Hepatocyte (in vitro differentiated cells): ENCODE data around the gene SH3RF3. TPM values are rescaled to one million over a fixed set of nuclear protein-coding genes. Genes with fewer than 3 reads are reported as not detected.
A peak's percentile ranks its signal among the peaks of the same experiment; 100 is the strongest.

Source experiments
- DNase-seq: peaks from one replicate; pipeline ENCODE4 v3.0.0-alpha.2; 2016; ENCODE audit warnings: low spot score
- H2AFZ ChIP-seq: fragments of 200-600 bp; sonication (generic); 2 replicates; pipeline ENCODE4 v1.6.0; 2016; ENCODE audit warnings: antibody characterized with exemption, mild to moderate bottlenecking
- H3K27ac ChIP-seq: fragments of 200-600 bp; sonication (generic); 2 replicates; pipeline ENCODE4 v1.5.1; 2016; ENCODE audit warnings: mild to moderate bottlenecking
- H3K27me3 ChIP-seq: fragments of 200-600 bp; sonication (generic); 2 replicates; pipeline ENCODE4 v1.6.1; 2016
- H3K36me3 ChIP-seq: fragments of 200-600 bp; sonication (generic); replicated peaks from 2 replicates; pipeline ENCODE4 v1.5.1; 2016; ENCODE audit warnings: low read depth; ENCODE audit not compliant: insufficient read depth
- H3K4me1 ChIP-seq: fragments of 200-600 bp; sonication (generic); 2 replicates; pipeline ENCODE4 v1.5.1; 2016; ENCODE audit warnings: mild to moderate bottlenecking, moderate library complexity; ENCODE audit not compliant: insufficient read depth
- H3K4me2 ChIP-seq: fragments of 200-600 bp; sonication (generic); 2 replicates; pipeline ENCODE4 v1.6.0; 2016
- H3K4me3 ChIP-seq: fragments of 200-600 bp; sonication (generic); 2 replicates; pipeline ENCODE4 v1.5.1; 2016; ENCODE audit warnings: mild to moderate bottlenecking
- H3K79me2 ChIP-seq: fragments of 200-600 bp; sonication (generic); 2 replicates; pipeline ENCODE4 v1.6.0; 2017; ENCODE audit warnings: mild to moderate bottlenecking
- H3K9me2 ChIP-seq: fragments of 200-600 bp; sonication (generic); replicated peaks from 2 replicates; pipeline ENCODE4 v1.6.0; 2017; ENCODE audit warnings: mild to moderate bottlenecking; ENCODE audit not compliant: insufficient read depth
- H3K9me3 ChIP-seq: fragments of 200-600 bp; sonication (generic); 2 replicates; pipeline ENCODE4 v1.5.1; 2016; ENCODE audit warnings: low read depth, mild to moderate bottlenecking
- H4K20me1 ChIP-seq: fragments of 200-600 bp; sonication (generic); 2 replicates; pipeline ENCODE4 v1.6.0; 2016; ENCODE audit warnings: mild to moderate bottlenecking; ENCODE audit not compliant: insufficient read depth, poor library complexity, severe bottlenecking
- EZH2 ChIP-seq: fragments of 200-600 bp; sonication (generic); IDR thresholded peaks from 2 replicates; pipeline ENCODE4 v1.6.1; 2016; ENCODE audit warnings: antibody characterized with exemption, mild to moderate bottlenecking, borderline replicate concordance
- EZH2phosphoT487 ChIP-seq: fragments of 200-600 bp; sonication (generic); IDR thresholded peaks from one replicate; pipeline ENCODE4 v1.6.1; 2018; ENCODE audit warnings: antibody characterized with exemption, mild to moderate bottlenecking, low read depth, moderate library complexity; ENCODE audit not compliant: unreplicated experiment, severe bottlenecking
- WGBS: methylation state at CpG from one replicate; pipeline ENCODE4 v1.1.6; 2016; ENCODE audit warnings: low lambda C conversion rate; ENCODE audit errors: missing lambda C conversion rate; 5-methylcytosine and 5-hydroxymethylcytosine counted together
- polyA plus RNA-seq: library from polyadenylated mRNA; unstranded; fragments of >200 nt; fragmentation: Nextera tagmentation; extraction: Ambion mirVana; gene quantifications from 2 replicates; pipeline ENCODE4 v1.2.1, GENCODE V29; 2016
- total RNA-seq: library from RNA; depleted of rRNA; stranded (reverse); fragments of >200 nt; gene quantifications from 2 replicates; pipeline ENCODE4 v1.2.3, GENCODE V29; 2014
- TF ChIP-seq, protein P1 (sequence below): fragments of 200-600 bp; sonication (generic); IDR thresholded peaks from 2 replicates; pipeline ENCODE4 v1.5.1; 2016; ENCODE audit warnings: antibody characterized with exemption, mild to moderate bottlenecking; ENCODE audit not compliant: poor library complexity

The SH3RF3 gene
- total and polyA plus RNA-seq, 2 experiments from 2014 or later: 1.9 to 2.1 TPM

DNA sequence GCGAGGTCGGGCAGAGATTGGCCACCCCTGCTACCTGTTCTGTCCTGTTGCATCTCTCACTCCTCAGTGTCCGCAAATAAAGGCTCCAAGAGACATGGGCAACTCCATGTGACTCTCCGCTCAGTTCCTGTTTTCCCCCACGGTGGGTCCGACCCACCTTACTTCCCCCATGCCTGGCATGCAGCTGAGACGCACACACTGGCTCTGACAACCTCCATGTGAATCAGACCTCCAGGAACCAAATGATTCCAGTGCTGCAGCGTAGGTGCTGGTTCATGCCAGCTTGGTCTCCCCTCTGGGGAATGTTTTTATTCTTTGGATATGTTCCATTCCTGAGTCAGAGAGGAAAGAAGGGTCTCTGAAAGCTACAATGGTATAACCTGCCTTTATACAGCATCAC, 221.5 kb downstream of the SH3RF3 start:
- H3K9me2 ChIP-seq: no peaks in the 10 kb centered on the region
- no peaks in the 10 kb centered on the region for H3K9me3 ChIP-seq
- no peaks in the 10 kb centered on the region for H3K27me3 ChIP-seq
- H2AFZ ChIP-seq: no peak overlapping the region
- H3K36me3 ChIP-seq: no peaks in the 10 kb centered on the region
- no peaks in the 10 kb centered on the region for H3K79me2 ChIP-seq
- no peaks in the 10 kb centered on the region for H4K20me1 ChIP-seq
- 94% methylated on average over 8 of the region's 8 CpGs for WGBS
- H3K27ac ChIP-seq: no peak overlapping the region
- H3K4me1 ChIP-seq: no peaks in the 10 kb centered on the region
- H3K4me2 ChIP-seq: no peak overlapping the region
- H3K4me3 ChIP-seq: no peak overlapping the region
- TF ChIP-seq EZH2phosphoT487 (no peak), EZH2 (no peak)
- TF ChIP-seq, protein P1, sequence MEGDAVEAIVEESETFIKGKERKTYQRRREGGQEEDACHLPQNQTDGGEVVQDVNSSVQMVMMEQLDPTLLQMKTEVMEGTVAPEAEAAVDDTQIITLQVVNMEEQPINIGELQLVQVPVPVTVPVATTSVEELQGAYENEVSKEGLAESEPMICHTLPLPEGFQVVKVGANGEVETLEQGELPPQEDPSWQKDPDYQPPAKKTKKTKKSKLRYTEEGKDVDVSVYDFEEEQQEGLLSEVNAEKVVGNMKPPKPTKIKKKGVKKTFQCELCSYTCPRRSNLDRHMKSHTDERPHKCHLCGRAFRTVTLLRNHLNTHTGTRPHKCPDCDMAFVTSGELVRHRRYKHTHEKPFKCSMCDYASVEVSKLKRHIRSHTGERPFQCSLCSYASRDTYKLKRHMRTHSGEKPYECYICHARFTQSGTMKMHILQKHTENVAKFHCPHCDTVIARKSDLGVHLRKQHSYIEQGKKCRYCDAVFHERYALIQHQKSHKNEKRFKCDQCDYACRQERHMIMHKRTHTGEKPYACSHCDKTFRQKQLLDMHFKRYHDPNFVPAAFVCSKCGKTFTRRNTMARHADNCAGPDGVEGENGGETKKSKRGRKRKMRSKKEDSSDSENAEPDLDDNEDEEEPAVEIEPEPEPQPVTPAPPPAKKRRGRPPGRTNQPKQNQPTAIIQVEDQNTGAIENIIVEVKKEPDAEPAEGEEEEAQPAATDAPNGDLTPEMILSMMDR: no peak
- DNase-seq: no peak

DNA sequence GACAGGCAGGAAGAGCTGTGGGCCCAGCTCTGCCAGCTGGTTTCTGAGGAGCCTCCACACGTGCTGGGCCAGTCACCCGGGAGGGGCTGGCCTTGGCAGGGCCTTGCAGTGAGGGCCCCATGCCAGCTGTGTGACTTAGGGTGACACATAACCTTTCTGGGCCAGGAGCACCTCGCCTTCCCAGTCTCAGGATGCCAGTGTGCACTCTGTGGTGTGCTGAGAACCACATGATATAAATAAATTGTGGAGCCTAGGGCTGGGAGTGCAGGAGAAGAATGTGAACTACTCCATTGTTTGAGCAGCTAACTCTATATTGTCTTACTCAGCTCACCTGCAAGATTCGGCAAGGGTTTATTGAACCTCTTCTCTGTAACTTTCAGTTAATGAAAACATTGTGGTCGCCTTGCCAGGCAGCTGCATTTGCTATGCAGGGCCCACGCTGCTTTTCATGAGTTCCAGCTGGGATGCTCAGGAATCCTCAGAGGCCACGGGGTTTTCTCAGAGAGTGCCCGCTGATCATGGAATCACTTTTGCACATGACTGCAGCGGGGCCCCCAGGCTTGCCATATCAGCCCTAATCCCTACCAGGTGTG, 222.3 kb downstream of the SH3RF3 start:
- no peak overlapping the region for H3K4me2 ChIP-seq
- no peak for DNase-seq

DNA sequence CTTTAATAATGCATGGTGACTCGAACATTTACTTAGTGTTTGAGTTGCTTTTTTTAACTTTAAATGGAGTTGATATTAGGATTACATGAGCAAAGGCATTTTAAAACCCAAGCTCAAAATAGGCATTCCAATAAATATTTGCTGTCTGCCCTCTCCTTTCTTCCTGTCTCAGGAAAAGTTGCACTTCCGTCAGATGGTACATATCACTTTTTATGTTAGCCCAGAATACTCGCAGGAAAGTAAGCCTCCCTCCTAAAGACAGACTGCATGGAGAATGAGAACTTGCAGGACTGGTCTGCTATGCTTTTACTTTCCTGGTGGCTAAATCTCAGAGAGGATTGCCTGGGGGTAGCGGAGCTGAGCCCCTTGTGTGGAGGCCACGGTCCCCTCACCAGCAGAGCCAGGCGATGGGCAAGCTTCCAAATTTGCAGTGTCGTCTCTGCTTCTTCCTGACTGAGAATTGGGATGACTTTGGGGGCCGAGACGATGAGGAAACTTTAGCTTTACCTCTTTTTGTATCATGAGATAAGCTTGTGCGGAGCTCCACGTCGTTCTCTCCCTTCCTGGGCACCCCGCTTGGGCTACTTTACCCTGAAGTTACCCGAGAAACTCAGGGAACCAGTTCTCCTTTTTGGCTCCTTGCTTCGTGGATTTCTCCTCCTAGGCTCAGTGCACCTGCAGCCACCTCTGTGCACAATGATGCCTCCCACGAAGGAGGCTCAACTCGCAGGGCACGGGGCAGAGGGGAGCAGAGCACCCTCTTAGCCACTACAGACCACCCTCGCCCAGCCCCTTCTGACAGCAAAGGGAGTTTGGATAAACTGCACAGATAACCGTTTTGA, 223.3 kb downstream of the SH3RF3 start:
- 81% methylated on average over 20 of the region's 20 CpGs for WGBS
- Histone ChIP-seq H3K9me3 (no peaks in the 10 kb centered on the region), H3K27ac (no peak overlapping the region), H3K4me2 (peak overlapping the region; percentile 15), H3K4me3 (no peak overlapping the region), H3K79me2 (no peaks in the 10 kb centered on the region), H3K4me1 (no peaks in the 10 kb centered on the region), H3K36me3 (no peaks in the 10 kb centered on the region), H2AFZ (no peak overlapping the region), H3K27me3 (no peaks in the 10 kb centered on the region), H3K9me2 (no peaks in the 10 kb centered on the region), H4K20me1 (no peaks in the 10 kb centered on the region)
- TF ChIP-seq EZH2phosphoT487 (no peak), EZH2 (no peak)
- TF ChIP-seq, protein P1: no peak
- no peak for DNase-seq

More for the DNA sequence above, 222.3 kb downstream of the SH3RF3 start:
- Histone ChIP-seq H3K9me3 (no peaks in the 10 kb centered on the region), H3K4me3 (no peak overlapping the region), H3K36me3 (no peaks in the 10 kb centered on the region), H3K79me2 (no peaks in the 10 kb centered on the region), H3K9me2 (no peaks in the 10 kb centered on the region), H3K27me3 (no peaks in the 10 kb centered on the region), H3K27ac (no peak overlapping the region), H4K20me1 (no peaks in the 10 kb centered on the region), H2AFZ (no peak overlapping the region), H3K4me1 (no peaks in the 10 kb centered on the region)
- TF ChIP-seq, protein P1: no peak
- no peak for TF ChIP-seq EZH2phosphoT487
- TF ChIP-seq EZH2: no peak
- WGBS: 45% methylated on average over 9 of the region's 9 CpGs
